Activated CD8-positive, alpha-beta T cell treated with anti-CD3 and anti-CD28 coated beads for 36 hours (primary cell): ENCODE results near the gene LAD1. TPM values are rescaled to one million over a fixed set of nuclear protein-coding genes. Genes with fewer than 3 reads are reported as not detected.

Experiments used
- ATAC-seq: fragments of 200-7000 bp; cut with Tn5 transposase; one replicate; pipeline ENCODE4 v1.10.0; 2021; ENCODE audit warnings: mild to moderate bottlenecking, moderate library complexity
- CTCF ChIA-PET: fragments of 350-600 bp; sonication (Branson Sonifier 250); formaldehyde crosslinking; loops from one replicate; lab custom pipeline; 2021; ENCODE audit warnings: antibody characterized with exemption; lab: Charles Lee
- POLR2A ChIA-PET: fragments of 350-600 bp; sonication (Branson Sonifier 250); formaldehyde crosslinking; loops from one replicate; lab custom pipeline; 2021; ENCODE audit warnings: antibody characterized with exemption; lab: Charles Lee
- DNase-seq: peaks from one replicate; pipeline ENCODE4 v3.0.0-alpha.2; 2020
- H3K27ac Mint-ChIP-seq: one replicate; pipeline ENCODE4 v1.8.0; 2021; ENCODE audit warnings: mild to moderate bottlenecking, mixed read lengths
- H3K27me3 Mint-ChIP-seq: one replicate; pipeline ENCODE4 v1.8.0; 2021; ENCODE audit warnings: mixed read lengths
- H3K36me3 Mint-ChIP-seq: one replicate; pipeline ENCODE4 v1.8.0; 2021; ENCODE audit warnings: low read depth, mixed read lengths
- H3K4me1 Mint-ChIP-seq: one replicate; pipeline ENCODE4 v1.8.0; 2021; ENCODE audit warnings: low read depth, mixed read lengths
- H3K4me3 Mint-ChIP-seq: one replicate; pipeline ENCODE4 v1.8.0; 2021; ENCODE audit warnings: mild to moderate bottlenecking, moderate library complexity, mixed read lengths
- H3K9me3 Mint-ChIP-seq: one replicate; pipeline ENCODE4 v1.8.0; 2021; ENCODE audit warnings: mixed read lengths
- intact Hi-C: fragments of 100-400 bp; cut with micrococcal nuclease; formaldehyde crosslinking; loops from one replicate; pipeline ENCODE4 v1.10.0; 2022
- total RNA-seq, 2 experiments: library from RNA; stranded (reverse); gene quantifications; one replicate each; pipeline ENCODE4 v1.2.3, GENCODE V29; 2021
- TF ChIP-seq, protein P1 (sequence below): fragments of 200-600 bp; IDR thresholded peaks from one replicate; pipeline ENCODE4 v1.8.0; 2022; ENCODE audit warnings: antibody characterized with exemption, mild to moderate bottlenecking

Gene LAD1
- total RNA-seq, 2 experiments from 2014 or later, result not detected

- intact Hi-C loops, result no loop called here
- Mint-ChIP-seq H3K9me3 (no peaks in the 10 kb centered on the region), H3K27ac (no peak overlapping the region), H3K27me3 (no peaks in the 10 kb centered on the region), H3K4me3 (no peak overlapping the region), H3K4me1 (no peaks in the 10 kb centered on the region), H3K36me3 (no peaks in the 10 kb centered on the region)
- CTCF ChIA-PET, result interaction anchor here (1.1 kb wide), 1 partner anchor 15 kb away, joined by 4 read pairs; no protein-coding TSS in a partner anchor
- TF ChIP-seq, protein P1, sequence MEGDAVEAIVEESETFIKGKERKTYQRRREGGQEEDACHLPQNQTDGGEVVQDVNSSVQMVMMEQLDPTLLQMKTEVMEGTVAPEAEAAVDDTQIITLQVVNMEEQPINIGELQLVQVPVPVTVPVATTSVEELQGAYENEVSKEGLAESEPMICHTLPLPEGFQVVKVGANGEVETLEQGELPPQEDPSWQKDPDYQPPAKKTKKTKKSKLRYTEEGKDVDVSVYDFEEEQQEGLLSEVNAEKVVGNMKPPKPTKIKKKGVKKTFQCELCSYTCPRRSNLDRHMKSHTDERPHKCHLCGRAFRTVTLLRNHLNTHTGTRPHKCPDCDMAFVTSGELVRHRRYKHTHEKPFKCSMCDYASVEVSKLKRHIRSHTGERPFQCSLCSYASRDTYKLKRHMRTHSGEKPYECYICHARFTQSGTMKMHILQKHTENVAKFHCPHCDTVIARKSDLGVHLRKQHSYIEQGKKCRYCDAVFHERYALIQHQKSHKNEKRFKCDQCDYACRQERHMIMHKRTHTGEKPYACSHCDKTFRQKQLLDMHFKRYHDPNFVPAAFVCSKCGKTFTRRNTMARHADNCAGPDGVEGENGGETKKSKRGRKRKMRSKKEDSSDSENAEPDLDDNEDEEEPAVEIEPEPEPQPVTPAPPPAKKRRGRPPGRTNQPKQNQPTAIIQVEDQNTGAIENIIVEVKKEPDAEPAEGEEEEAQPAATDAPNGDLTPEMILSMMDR, result no peak
- DNase-seq (no peak), ATAC-seq (no peak)
- POLR2A ChIA-PET, result no interaction called here
Measured at GRCh38 chr1:201419746-201420607, 20.9 kb upstream of the LAD1 start.

DNA sequence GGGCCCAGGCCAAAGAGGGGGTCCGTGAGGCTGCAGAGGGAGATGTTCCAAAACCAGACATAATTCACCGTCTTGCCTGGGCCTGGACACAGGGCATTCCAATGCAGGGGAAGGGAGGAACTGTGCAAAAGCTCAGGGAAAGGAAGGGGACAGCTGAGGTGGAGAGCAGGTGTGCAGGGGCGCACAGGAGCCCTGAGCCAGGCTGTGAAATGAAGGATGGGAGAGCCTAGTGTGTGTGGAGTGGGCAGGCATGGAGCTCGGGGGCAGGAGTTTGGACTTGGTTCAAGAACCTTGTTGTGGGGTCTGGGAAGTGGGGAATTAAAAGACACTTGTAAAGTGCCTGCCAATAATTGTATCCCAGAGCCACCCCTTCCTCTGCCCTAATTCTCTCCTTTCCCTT is 20.1 kb upstream of the LAD1 start:
- Mint-ChIP-seq H3K27ac (no peak overlapping the region), H3K9me3 (no peaks in the 10 kb centered on the region), H3K27me3 (no peaks in the 10 kb centered on the region), H3K4me3 (no peak overlapping the region), H3K4me1 (no peaks in the 10 kb centered on the region), H3K36me3 (no peaks in the 10 kb centered on the region)
- ChIA-PET POLR2A (no interaction called here), CTCF (interaction anchor here (1.1 kb wide), 1 partner anchor 16 kb away, joined by 4 read pairs; no protein-coding TSS in a partner anchor)
- intact Hi-C loops, result no loop called here
- TF ChIP-seq, protein P1, result no peak
- no peak for DNase-seq
- no peak for ATAC-seq

DNA sequence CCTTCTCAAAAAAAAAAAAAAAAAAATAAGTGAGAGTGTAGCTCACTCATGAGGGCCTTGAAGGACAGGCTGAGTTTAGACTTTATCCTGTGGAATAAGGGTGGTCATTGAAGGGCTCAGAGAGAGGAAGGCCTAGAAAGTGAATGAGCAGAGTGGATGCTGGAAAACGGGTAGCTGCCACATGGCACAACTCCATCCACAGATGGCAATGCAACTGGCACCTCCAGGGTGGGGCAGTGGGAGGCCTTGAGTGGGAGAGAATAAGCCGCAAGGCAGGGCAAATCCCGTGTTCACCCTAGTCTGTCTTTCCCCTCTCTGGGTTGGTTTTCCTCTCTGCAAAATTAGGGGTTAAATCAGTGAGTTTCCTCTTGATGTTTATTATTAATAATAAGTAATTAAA is 19.3 kb upstream of the LAD1 start:
- POLR2A ChIA-PET, result no interaction called here
- CTCF ChIA-PET, result interaction anchor here (0.7 to 1.5 kb wide), 4 partner anchors 10 to 73 kb away, joined by 3 to 4 read pairs (median 4); no protein-coding TSS in a partner anchor
- H3K9me3 Mint-ChIP-seq, result no peaks in the 10 kb centered on the region
- DNase-seq (no peak), ATAC-seq (no peak)
- H3K4me1 Mint-ChIP-seq, result no peaks in the 10 kb centered on the region
- no peaks in the 10 kb centered on the region for H3K27me3 Mint-ChIP-seq
- no peak overlapping the region for H3K4me3 Mint-ChIP-seq
- intact Hi-C loops, result no loop called here
- TF ChIP-seq, protein P1, result no peak
- no peaks in the 10 kb centered on the region for H3K36me3 Mint-ChIP-seq
- no peak overlapping the region for H3K27ac Mint-ChIP-seq

- ChIA-PET CTCF (no interaction called here), POLR2A (no interaction called here)
- Mint-ChIP-seq H3K9me3 (no peaks in the 10 kb centered on the region), H3K27me3 (peaks cover 3% of the 10 kb centered on the region), H3K4me1 (no peaks in the 10 kb centered on the region), H3K27ac (no peak overlapping the region), H3K4me3 (no peak overlapping the region), H3K36me3 (no peaks in the 10 kb centered on the region)
- TF ChIP-seq, protein P1, result no peak
- DNase-seq, result no peak
- no peak for ATAC-seq
- intact Hi-C loops, result no loop called here
Measured at GRCh38 chr1:201414051-201414738, 15.1 kb upstream of the LAD1 start.

- no peaks in the 10 kb centered on the region for H3K36me3 Mint-ChIP-seq
- H3K9me3 Mint-ChIP-seq, result no peaks in the 10 kb centered on the region
- TF ChIP-seq, protein P1, result no peak
- no peaks in the 10 kb centered on the region for H3K4me1 Mint-ChIP-seq
- no peak overlapping the region for H3K4me3 Mint-ChIP-seq
- intact Hi-C loops, result no loop called here
- ATAC-seq (no peak), DNase-seq (no peak)
- POLR2A ChIA-PET, result no interaction called here
- CTCF ChIA-PET, result interaction anchor here (1.4 to 3.7 kb wide), 3 partner anchors 24 to 157 kb away, joined by 4 to 18 read pairs (median 7); no protein-coding TSS in a partner anchor
- peaks cover 5% of the 10 kb centered on the region for H3K27me3 Mint-ChIP-seq
- H3K27ac Mint-ChIP-seq, result no peak overlapping the region
Measured at GRCh38 chr1:201411292-201411691, 12.2 kb upstream of the LAD1 start.
